SK-N-MC (cell line): ENCODE measurements around the gene RANGAP1.

ENCODE experiments used
- EZH2 ChIP-seq: fragments of 200-600 bp; sonication (generic); IDR thresholded peaks from one replicate; pipeline ENCODE4 v1.6.1; 2017; ENCODE audit warnings: antibody characterized with exemption
- POLR2AphosphoS5 ChIP-seq: IDR thresholded peaks from 2 replicates; pipeline ENCODE4 v1.6.1; 2012; ENCODE audit warnings: mild to moderate bottlenecking, low read depth, low read length, borderline replicate concordance

GRCh38 chr22:41334215-41334614, 48.2 kb upstream of the RANGAP1 start:
- no peak for TF ChIP-seq EZH2
- TF ChIP-seq POLR2AphosphoS5 = no peak
